ENCODE data around the gene TBC1D8.

DNA sequence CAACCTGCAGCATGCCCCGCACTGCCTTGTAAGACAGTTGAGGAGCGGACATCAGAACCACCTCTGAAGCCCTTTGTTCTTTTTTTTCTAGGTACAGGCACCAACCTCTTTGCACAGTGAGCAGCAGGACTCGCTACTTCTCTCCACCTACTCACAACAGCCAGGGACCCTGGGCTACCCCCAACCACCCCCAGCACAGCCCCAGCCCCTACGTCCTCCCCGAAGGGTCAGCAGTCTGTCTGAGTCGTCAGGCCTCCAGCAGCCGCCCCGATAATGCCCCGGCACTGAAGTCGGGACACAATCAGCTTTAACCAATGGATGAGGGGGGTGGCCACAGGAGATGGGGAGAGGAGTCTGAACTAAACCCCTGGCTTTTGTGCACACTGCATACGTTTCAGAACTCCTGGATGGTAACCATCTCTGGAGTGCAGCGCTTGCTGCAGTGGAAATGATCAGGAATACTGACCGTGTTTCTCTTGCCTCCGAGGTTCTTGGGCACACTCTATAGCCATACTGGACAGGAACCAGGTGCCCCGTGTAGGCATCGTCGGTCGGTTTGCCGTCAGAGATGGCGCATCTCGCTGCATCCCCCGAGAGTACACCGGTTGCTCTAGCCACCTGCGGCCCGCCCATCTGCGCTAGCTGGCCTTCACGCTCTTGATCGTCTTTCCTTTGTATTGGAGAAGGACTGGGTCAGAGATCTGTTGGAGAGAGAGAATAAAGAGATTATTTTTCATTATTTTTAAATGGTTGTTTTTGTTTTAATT is 155.7 kb downstream of the TBC1D8 start:
- no peak for TF ChIP-seq TEAD4 (CRISPR knock-in tag; IDR thresholded peaks at IDR 0.05)
- TF ChIP-seq, protein P1, sequence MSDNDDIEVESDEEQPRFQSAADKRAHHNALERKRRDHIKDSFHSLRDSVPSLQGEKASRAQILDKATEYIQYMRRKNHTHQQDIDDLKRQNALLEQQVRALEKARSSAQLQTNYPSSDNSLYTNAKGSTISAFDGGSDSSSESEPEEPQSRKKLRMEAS (CRISPR knock-in tag; IDR thresholded peaks at IDR 0.05), result no peak
- no peak for TF ChIP-seq CTCF (IDR thresholded peaks at IDR 0.05)
- TF ChIP-seq, protein P2, sequence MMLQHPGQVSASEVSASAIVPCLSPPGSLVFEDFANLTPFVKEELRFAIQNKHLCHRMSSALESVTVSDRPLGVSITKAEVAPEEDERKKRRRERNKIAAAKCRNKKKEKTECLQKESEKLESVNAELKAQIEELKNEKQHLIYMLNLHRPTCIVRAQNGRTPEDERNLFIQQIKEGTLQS (CRISPR knock-in tag; conservative IDR thresholded peaks at IDR 0.05), result no peak
- no peak for TF ChIP-seq JAZF1 (CRISPR knock-in tag; IDR thresholded peaks at IDR 0.05)
